Bone marrow (tissue), 2 donors: ENCODE results near the gene TAS2R50.
"Not testable (repeated sequence)": the region's sequence is repeated elsewhere in the genome, so short reads cannot be mapped to it uniquely, and the experiment has no call there.

ENCODE experiments used
- DNase-seq, 2 donors: peaks; one replicate each; lab custom pipeline; 2025; lab: John Stamatoyannopoulos, UW

Gene TAS2R50

GRCh38 chr12:10986812-10987211, at the start of gene TAS2R50:
TSS of gene TAS2R50 (minus strand) at chr12:10986912. CDS start at chr12:10986860, 52 bp downstream.
- no peak for DNase-seq

- DNase-seq = not testable (repeated sequence)
These were observed 47.2 kb upstream of the TAS2R50 start for GRCh38 chr12:11033959-11034358.

- DNase-seq = no peak
These were observed 44.6 kb upstream of the TAS2R50 start, which contains the start of gene TAS2R31 for GRCh38 chr12:11031307-11031706. TSS of gene TAS2R31 (minus strand) at chr12:11031407. CDS start at chr12:11031335, 72 bp downstream.

GRCh38 chr12:11026118-11026517, 39.4 kb upstream of the TAS2R50 start:
- DNase-seq = no peak

- no peak for DNase-seq
These were observed 36.7 kb upstream of the TAS2R50 start for GRCh38 chr12:11023387-11023786.

GRCh38 chr12:11022520-11022919, 35.8 kb upstream of the TAS2R50 start, which contains the start of gene TAS2R19:
TSS of gene TAS2R19 (minus strand) at chr12:11022620. CDS start at chr12:11022571, 49 bp downstream.
- DNase-seq = no peak

GRCh38 chr12:11016937-11017336, 30.2 kb upstream of the TAS2R50 start:
- DNase-seq = no peak

GRCh38 chr12:11015775-11016430, 29.2 kb upstream of the TAS2R50 start:
- no peak for DNase-seq

GRCh38 chr12:11014234-11014633, 27.5 kb upstream of the TAS2R50 start:
- no peak for DNase-seq

- no peak for DNase-seq
These were observed 20.9 kb upstream of the TAS2R50 start for GRCh38 chr12:11007608-11008007.

- no peak for DNase-seq
These were observed 11.5 kb upstream of the TAS2R50 start, which contains the start of gene TAS2R20 for GRCh38 chr12:10998204-10998603. TSS of gene TAS2R20 (minus strand) at chr12:10998304. CDS start at chr12:10997875, 429 bp downstream.

- DNase-seq = no peak
These were observed 7.6 kb upstream of the TAS2R50 start for GRCh38 chr12:10994307-10994706.

GRCh38 chr12:10989107-10989506, 2.4 kb upstream of the TAS2R50 start:
- DNase-seq = no peak

GRCh38 chr12:10982244-10982643, 4.5 kb downstream of the TAS2R50 start:
- DNase-seq = no peak

GRCh38 chr12:10974965-10975364, 11.7 kb downstream of the TAS2R50 start:
- no peak for DNase-seq

- no peak for DNase-seq
These were observed 17.8 kb downstream of the TAS2R50 start for GRCh38 chr12:10968765-10969456.

- DNase-seq = no peak
These were observed 19.3 kb downstream of the TAS2R50 start for GRCh38 chr12:10967409-10967808.

GRCh38 chr12:10966314-10966713, 20.4 kb downstream of the TAS2R50 start:
- no peak for DNase-seq

- no peak for DNase-seq
These were observed 21.2 kb downstream of the TAS2R50 start for GRCh38 chr12:10965476-10965875.

- no peak for DNase-seq
These were observed 26.5 kb downstream of the TAS2R50 start for GRCh38 chr12:10960211-10960610.

GRCh38 chr12:10959804-10960203, 26.9 kb downstream of the TAS2R50 start:
- no peak for DNase-seq

- DNase-seq = no peak
These were observed 29.0 kb downstream of the TAS2R50 start for GRCh38 chr12:10957741-10958140.

GRCh38 chr12:10956085-10956484, 30.6 kb downstream of the TAS2R50 start:
- DNase-seq = no peak
